22Rv1 (cell line): ENCODE measurements around the gene PTPN13.

ENCODE experiments used
- ZFX ChIP-seq: fragments of 450-650 bp; IDR thresholded peaks from 2 replicates; pipeline ENCODE4 v1.6.1; 2017; ENCODE audit warnings: antibody characterized with exemption, borderline replicate concordance
- TF ChIP-seq, protein P1 (sequence below): fragments of 450-650 bp; IDR thresholded peaks from 2 replicates; pipeline ENCODE4 v1.5.1; 2017; ENCODE audit warnings: mild to moderate bottlenecking

DNA sequence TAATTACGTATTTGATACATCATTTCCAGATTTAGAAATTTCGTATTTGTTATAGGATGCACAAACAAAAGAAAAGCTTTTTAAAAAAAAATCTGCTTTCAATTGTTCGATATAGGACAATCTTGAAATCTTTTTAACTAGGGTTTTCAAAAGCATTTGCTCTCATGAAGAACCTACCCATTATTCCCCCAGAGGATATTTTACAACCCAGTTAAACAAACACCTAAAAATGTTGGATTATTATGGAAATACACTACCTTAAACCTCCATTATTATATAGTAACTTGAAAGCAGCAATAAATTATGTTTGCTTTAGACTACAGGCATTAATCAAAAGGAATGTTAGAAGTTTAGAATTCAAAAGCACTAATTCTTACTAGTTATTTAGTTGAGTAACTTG, 110.5 kb downstream of the PTPN13 start:
- TF ChIP-seq, protein P1, sequence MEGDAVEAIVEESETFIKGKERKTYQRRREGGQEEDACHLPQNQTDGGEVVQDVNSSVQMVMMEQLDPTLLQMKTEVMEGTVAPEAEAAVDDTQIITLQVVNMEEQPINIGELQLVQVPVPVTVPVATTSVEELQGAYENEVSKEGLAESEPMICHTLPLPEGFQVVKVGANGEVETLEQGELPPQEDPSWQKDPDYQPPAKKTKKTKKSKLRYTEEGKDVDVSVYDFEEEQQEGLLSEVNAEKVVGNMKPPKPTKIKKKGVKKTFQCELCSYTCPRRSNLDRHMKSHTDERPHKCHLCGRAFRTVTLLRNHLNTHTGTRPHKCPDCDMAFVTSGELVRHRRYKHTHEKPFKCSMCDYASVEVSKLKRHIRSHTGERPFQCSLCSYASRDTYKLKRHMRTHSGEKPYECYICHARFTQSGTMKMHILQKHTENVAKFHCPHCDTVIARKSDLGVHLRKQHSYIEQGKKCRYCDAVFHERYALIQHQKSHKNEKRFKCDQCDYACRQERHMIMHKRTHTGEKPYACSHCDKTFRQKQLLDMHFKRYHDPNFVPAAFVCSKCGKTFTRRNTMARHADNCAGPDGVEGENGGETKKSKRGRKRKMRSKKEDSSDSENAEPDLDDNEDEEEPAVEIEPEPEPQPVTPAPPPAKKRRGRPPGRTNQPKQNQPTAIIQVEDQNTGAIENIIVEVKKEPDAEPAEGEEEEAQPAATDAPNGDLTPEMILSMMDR: no peak
- TF ChIP-seq ZFX: no peak
